ENCODE results near the gene YBX3.

GRCh38 chr12:10673659-10674384, 49.3 kb downstream of the YBX3 start, which contains the start of gene STYK1:
- TF ChIP-seq POLR2A (IDR thresholded peaks at IDR 0.05) (no peak), EP300 (IDR thresholded peaks at IDR 0.05) (no peak), CTCF (IDR thresholded peaks at IDR 0.05) (peak; percentile 48 to 76 (median 66))
